Hepatic stellate cell (primary cell): Measurements from ENCODE around the gene ATP6V0E1.
"Not testable (repeated sequence)": the region's sequence is repeated elsewhere in the genome, so short reads cannot be mapped to it uniquely, and the experiment has no call there.

ENCODE experiments used
- DNase-seq: peaks from one replicate; pipeline ENCODE4 v3.0.0; 2011; ENCODE audit warnings: low spot score

ATP6V0E1 gene

GRCh38 chr5:173035904-173036707 lies 52.5 kb downstream of the ATP6V0E1 start:
- no peak for DNase-seq

DNA sequence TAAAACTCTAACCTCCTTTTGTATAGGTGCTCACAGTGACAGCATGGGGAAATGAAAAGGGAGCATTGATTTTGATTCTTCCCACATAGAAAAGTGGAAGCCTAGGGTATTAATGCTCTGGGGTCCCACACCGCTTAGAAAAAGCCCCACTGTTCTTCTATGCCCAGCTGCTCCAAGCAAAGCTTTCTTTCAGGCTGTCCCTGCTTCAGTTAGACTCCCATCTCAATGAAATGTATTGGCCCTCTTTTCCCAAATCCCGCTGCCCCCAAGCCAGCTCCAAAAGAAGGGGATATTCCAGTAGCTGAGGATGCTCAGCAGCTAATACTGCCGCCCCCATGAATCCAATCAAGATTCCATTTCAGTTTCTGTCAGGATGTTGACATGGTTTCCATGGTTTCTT lies 55.6 kb downstream of the ATP6V0E1 start:
- no peak for DNase-seq

DNA sequence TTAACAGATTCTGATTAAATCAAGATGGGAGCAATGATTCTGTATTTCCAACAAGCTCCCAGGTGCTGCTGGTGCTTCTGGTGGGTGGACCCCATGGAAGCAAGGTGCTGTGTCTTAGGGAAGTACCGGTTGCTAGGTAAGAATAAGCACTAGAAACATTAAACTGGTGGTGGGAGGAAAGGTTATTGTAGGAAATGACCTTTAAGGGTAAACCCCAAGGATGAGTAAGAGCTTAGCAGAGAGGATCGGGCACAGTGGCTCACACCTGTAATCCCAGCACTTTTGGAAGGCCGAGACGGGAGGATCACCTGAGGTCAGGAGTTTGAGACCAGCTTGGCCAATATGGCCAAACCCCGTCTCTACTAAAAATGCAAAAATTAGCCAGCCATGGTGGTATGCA lies 56.4 kb downstream of the ATP6V0E1 start:
- no peak for DNase-seq

DNA sequence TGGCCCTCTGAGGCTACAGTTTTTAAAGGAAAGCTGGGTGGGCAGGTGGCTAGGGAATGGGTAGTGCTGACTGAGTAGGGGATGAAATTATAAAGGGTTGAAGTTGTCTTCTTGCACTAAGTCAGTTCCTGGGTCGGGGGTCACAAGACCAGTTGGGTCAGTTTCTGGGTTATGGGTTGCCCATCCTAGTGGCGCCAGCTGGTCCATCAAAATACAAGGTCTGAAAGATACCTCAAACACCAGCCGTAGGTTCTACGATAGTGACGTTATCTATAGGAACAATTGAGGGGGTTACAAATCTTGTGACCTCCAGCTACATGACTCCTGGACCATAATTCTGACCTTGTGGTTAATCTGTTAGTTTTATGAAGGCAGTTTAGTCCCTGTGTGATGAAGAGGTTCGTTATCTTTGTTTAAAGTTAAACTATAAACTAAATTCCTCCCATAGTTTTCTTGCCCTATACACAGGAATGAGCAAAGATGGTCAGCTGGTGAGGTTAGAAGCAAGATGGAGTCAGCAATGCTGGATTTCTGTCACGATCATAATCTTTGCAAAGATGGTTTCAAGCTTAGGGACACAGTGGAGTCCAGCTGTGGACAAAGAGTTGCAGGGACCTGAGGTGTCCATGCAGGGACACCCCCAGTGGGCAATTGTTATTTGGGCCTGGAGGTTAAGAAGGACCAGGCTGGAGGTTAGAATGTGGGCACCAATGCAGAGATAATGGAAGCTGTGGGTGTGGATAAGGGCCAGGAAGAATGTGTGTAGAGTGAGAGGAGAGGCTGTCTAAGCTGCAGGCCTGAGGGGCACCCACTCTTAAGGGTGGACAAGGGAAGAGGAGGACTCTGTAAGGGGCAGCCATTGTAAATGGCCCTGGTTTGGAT lies 58.6 kb downstream of the ATP6V0E1 start:
- DNase-seq, result no peak

GRCh38 chr5:173042763-173043107 lies 59.2 kb downstream of the ATP6V0E1 start:
- DNase-seq, result no peak

DNA sequence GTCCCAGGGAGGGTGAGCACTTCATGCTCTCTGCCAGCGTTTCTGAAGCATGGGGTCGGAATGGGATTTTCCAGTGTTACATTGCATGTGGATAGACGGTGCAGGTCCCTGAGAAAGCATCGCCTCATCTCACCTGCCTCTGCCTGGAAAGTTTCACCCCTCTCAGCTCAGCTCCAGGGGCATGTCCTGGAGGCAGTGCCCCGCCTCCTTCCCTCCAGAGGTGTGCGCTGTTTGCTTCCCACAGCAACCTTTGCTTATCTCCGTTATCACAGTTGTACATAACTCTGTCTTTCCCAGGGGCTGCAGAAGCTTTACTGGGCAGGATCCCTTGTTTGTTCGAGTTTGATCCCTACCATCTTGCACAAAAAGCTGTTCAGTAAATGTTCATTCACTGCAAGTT lies 61.9 kb downstream of the ATP6V0E1 start:
- no peak for DNase-seq

- DNase-seq, result not testable (repeated sequence)
These were observed 63.7 kb downstream of the ATP6V0E1 start for GRCh38 chr5:173047096-173047837.

DNA sequence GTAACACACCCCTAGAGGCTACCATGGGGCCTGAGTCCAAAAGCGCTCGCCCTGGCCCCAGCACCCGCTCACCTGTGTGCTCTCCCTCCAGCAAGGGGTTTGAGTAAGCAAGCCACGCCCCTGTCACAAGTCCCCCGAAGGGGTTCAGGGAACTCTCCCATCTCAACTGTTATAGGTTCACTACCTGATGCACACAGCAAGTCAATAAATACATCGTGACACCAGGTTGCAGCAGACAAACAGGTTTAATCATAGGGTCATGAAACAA lies 64.2 kb downstream of the ATP6V0E1 start:
- no peak for DNase-seq

- no peak for DNase-seq
These were observed 67.2 kb downstream of the ATP6V0E1 start for GRCh38 chr5:173050791-173051190.

- DNase-seq, result peak; percentile 64
These were observed 68.2 kb downstream of the ATP6V0E1 start for GRCh38 chr5:173051746-173052145.

DNA sequence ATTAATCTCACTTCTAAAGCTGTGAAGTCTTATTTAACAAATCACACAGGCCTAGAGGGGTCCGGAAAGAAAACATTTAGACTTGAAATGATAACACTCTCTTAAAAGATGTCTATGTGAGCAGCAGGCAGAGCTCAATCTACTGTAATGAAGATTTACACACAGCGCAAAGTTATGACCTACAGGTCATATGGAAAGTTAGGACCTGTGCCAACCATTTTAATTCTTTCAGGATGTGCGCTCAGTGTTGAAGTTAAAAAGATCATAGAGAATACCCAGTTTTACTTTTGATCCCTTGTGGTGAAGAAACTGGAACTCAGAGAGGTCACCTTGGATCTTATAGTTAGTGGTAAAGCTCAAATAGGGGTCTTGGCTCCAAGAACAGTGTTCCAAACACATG lies 69.5 kb downstream of the ATP6V0E1 start:
- no peak for DNase-seq

- DNase-seq, result no peak
These were observed 71.6 kb downstream of the ATP6V0E1 start for GRCh38 chr5:173055042-173055721.

DNA sequence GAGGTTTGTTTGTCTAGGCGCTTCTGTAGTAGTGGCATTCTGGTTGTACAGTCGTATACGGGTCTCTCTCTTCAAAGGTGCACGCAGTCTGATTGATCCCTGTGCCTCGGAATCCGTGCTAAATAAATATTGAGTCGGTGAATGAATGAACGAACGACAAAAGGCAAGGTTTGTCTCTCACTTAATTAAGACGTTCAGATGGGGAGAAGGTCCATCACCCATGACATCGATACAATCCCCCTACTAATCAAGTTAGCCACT lies 72.1 kb downstream of the ATP6V0E1 start:
- DNase-seq, result no peak

GRCh38 chr5:173055983-173056782 lies 72.6 kb downstream of the ATP6V0E1 start, which contains the start of gene CREBRF:
Gene CREBRF, plus strand, starts transcription at chr5:173056352. Its CDS starts 24,424 bp downstream, at chr5:173080776.
- DNase-seq, result peak; percentile 97

DNA sequence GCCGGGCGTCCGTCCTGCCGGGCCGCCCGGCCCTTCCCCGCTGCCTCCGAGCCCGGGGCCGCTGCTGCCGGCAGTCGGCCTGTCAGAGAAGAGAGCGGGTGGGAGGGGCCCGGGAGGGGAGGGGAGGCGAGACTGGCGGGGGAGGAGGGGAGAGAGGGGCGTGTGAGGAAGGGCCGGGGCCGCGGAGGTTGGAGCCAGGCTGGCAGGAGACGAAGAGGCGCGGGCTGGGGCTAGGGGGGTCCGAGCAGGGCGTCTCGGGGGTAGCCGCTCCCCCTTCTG lies 73.2 kb downstream of the ATP6V0E1 start:
- peak; percentile 70 for DNase-seq

GRCh38 chr5:173057062-173057924 lies 73.7 kb downstream of the ATP6V0E1 start:
- DNase-seq, result peak; percentile 99

- DNase-seq, result no peak
These were observed 78.6 kb downstream of the ATP6V0E1 start for GRCh38 chr5:173062141-173062540.

- no peak for DNase-seq
These were observed 81.6 kb downstream of the ATP6V0E1 start for GRCh38 chr5:173065155-173065554.

DNA sequence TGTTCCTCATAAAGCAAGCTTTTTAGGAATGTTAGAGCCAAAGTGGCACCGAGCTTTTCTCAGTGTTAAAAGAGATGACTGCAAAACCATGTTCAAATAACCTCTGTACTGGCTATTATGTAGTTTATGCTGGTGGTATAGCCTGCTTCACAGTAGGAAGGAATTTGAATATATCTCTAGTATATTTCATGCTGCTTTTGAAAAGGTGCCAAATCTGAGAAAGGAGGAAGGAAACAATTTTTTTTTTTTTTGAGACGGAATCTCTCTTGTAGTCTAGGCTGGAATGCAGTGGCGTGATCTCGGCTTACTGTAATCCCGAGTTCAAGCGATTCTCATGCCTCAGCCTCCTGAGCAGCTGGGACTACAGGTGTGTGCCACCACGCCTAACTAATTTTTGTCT lies 86.1 kb downstream of the ATP6V0E1 start:
- no peak for DNase-seq

GRCh38 chr5:173075137-173075843 lies 91.7 kb downstream of the ATP6V0E1 start:
- no peak for DNase-seq
